HG03469 (cell line): Measurements from ENCODE around the gene FAXDC2.

Experiments
- ATAC-seq: cut with Tn5 transposase; IDR thresholded peaks from one replicate; pipeline ENCODE4 v1.9.1; 2021; ENCODE audit warnings: mild to moderate bottlenecking, moderate library complexity, moderate number of reproducible peaks; ENCODE audit not compliant: unreplicated experiment

Gene FAXDC2, protein sequence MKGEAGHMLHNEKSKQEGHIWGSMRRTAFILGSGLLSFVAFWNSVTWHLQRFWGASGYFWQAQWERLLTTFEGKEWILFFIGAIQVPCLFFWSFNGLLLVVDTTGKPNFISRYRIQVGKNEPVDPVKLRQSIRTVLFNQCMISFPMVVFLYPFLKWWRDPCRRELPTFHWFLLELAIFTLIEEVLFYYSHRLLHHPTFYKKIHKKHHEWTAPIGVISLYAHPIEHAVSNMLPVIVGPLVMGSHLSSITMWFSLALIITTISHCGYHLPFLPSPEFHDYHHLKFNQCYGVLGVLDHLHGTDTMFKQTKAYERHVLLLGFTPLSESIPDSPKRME

GRCh38 chr5:154850255-154851062, at the start of gene FAXDC2:
Gene FAXDC2 (minus strand): TSS chr5:154850603. CDS start chr5:154838178, 12,425 bp downstream.
- ATAC-seq = no peak

DNA sequence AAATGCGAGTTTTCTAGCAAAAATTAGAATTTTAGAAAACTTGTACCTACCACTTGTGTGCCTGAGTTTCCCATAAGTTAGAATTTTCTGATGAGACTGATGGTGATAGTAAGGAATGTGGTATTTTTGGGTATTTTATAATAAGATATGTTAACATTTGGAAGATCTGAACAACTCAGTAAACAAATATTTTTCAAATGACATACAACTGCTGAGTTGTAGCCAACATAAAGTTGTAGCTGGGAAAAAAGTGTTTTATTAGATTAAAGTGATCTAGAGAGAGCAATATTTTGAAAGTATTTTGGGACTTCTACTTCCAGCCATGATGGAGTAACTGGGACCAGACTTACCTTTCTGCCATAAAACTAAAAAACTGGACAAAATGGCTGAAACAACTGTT, 49.7 kb upstream of the FAXDC2 start:
- no peak for ATAC-seq

- no peak for ATAC-seq
Measured at GRCh38 chr5:154899151-154899816, 48.9 kb upstream of the FAXDC2 start.

GRCh38 chr5:154898210-154898609, 47.8 kb upstream of the FAXDC2 start:
- ATAC-seq = no peak

GRCh38 chr5:154896562-154897165, 46.3 kb upstream of the FAXDC2 start:
- ATAC-seq = no peak

- ATAC-seq = no peak
Measured at GRCh38 chr5:154895606-154896561, 45.5 kb upstream of the FAXDC2 start.

GRCh38 chr5:154893381-154893780, 43.0 kb upstream of the FAXDC2 start:
- no peak for ATAC-seq

DNA sequence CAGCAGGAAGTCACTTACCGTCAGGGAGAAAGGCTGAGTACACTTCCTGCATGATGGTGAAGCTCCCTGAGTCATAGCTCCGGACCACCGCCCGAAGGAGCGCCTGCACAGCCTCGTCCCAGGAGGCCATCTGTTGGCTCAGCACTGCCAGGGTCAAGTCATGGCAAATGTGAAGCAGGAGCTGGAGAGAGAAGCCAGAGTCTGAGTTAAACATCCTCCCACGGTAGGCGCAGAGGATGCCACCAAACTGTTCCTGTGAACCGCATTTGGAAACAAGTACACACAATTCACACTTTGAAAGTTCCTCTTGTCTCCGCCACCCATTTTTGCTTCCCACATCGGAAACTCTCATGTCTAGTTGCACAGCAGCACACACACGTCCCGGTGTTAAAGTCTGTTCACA, 42.0 kb upstream of the FAXDC2 start:
- no peak for ATAC-seq

- no peak for ATAC-seq
Measured at GRCh38 chr5:154885439-154885838, 35.0 kb upstream of the FAXDC2 start.

DNA sequence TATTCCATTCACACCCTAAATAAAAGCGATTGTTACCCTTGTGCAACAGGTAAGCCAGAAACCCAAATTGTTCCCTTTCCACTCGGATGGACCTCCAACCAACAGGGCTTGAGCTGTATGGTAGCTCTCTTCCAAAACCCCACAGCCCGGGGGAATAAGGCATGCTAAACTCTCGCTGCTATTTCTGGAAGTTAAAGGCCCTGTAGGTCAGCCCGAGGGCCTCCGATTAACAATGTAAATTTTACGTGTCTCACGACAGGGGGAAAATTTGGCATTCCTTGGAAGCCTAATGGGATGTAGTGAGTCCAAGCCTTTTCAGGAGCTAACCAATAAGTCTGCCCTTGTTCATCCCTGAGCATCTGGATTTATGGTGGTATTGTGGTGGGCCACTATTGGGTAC, 34.0 kb upstream of the FAXDC2 start:
- ATAC-seq = no peak

GRCh38 chr5:154881986-154882385, 31.6 kb upstream of the FAXDC2 start:
- ATAC-seq = no peak

DNA sequence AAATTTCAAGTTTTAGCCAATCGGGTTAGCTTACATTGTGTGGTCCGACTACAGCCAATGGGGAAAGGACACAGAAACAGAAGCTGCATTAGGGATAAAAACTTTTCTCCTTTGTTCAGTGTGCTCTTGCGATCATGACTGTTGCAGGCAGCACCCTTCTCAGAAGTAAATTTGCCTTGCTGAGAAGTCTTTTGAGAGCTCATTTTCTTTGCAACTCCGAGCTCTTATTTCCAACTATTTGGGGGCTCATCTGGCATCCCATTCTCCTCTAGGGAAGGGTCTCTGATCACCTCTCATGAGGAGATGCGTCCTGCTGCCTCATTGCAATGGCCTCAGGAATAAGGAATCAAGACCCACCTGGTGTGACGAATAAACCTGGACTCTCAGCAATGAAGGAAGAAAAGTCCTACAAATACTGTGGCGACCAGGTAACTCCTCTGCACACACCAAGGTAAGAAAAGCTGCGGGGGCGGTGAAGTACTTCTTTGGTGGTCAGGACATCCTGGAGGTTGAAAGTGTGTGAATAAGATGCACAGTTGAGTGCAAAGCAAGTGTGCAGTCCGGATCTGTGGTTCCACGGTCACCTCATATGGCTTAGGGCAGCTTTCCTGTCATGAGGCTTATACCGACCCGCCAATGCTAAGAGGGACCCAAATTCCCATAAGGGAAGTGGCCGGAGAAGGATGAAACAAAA, 28.4 kb upstream of the FAXDC2 start:
- ATAC-seq = no peak

- ATAC-seq = no peak
Measured at GRCh38 chr5:154873791-154874331, 23.5 kb upstream of the FAXDC2 start.

GRCh38 chr5:154871734-154872133, 21.3 kb upstream of the FAXDC2 start:
- no peak for ATAC-seq

DNA sequence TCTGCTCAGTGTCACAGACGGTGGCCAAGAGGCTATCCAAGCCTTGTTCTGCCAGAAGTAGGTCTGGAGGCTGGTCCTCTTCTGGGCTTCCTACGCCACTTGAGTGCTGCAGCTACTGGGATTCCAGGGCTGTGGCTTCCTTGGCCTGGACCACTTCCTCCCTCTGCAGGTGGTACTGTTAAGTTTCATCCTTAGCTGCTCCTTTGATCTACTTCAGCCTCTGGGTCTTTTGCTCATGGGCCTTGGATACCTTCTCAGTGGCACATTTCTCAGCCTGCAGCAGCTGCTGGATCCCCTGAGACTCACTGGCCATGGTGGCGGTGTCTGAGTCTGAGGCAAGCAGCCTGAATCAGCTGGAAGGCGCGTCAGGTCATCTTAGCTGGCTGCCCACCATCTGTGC, 18.3 kb upstream of the FAXDC2 start:
- no peak for ATAC-seq

DNA sequence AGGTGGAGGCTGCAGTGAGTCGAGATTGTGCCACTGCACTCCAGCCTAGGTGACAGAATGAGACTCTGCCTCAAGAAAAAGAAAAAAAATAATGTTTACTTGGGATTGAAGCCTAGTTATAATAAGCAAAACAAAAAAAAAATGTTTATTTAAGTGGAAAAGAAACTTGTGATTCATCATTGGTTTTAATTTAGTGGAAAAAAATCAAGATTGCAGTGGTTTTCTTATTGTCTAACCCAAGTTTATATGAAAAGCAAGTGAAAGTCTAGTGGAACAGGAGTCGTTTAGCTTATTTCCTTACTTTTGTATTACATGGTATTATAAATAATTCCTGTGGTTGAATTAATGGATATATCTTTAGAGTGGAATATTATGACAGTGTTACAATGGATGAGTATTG, 16.4 kb upstream of the FAXDC2 start:
- ATAC-seq = no peak

DNA sequence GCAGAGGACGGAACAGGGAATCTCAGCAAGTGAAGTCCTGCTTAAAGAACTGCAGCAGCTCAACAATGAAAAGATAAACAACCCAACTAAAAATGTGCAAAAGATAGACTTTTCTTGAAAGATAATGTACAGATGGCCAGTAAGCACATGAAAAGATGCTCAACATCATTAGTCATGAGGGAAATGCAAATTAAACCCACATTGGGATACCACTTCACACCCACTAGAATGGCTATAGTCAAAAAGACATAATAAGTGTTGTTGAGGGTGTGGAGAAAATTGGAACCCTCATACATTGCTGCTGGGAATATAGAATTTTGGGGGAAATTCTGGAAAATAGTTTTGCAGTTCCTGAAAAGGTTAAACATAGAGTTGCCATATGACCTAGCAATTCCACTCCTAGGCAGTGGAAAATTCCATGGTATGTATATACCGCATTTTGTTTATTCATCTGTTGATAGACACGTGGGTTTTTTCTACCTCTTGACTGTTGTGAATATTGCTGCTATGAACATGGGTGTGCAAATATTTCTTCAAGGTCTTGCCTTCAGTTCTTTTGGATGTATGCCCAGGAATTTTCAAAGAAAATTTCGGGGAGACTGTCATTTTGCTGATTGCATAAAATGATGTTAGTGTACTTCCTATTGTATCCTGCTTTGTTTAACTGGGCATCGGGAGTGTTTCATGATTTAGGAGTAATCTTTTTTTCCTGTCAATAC, 15.2 kb upstream of the FAXDC2 start:
- no peak for ATAC-seq

- ATAC-seq = no peak
Measured at GRCh38 chr5:154863291-154864080, 13.1 kb upstream of the FAXDC2 start.
